Measurements from ENCODE around the gene CDC42EP3.

CDC42EP3 gene

GRCh38 chr2:37656512-37657423 lies 14.7 kb downstream of the CDC42EP3 start:
- no peak for DNase-seq (ENCODE audit: extremely low read depth in 1 of 2, low read depth in 1 of 2)

GRCh38 chr2:37654932-37655841 lies 16.3 kb downstream of the CDC42EP3 start:
- DNase-seq (ENCODE audit: extremely low read depth in 1 of 2, low read depth in 1 of 2), result no peak

DNA sequence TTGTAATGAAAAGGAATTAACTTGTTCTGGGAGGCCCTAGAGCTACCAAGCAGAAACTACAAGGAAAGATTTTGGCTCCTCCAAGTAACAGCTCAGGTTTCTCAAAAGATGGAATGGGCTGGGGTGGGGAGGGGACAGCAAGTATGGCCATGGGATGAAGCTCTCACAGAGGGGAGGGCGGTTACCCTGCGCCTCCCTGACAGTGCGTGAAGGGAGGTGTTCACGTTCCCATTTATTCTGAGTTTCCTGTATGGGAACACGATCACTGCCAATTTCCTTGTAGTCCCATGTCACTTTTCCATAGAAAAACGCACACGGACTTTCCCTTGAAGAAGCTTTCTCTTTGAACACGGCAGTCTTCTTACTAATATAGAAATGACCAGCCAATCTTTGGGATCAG lies 17.0 kb downstream of the CDC42EP3 start:
- DNase-seq (ENCODE audit: extremely low read depth in 1 of 2, low read depth in 1 of 2), result no peak

DNA sequence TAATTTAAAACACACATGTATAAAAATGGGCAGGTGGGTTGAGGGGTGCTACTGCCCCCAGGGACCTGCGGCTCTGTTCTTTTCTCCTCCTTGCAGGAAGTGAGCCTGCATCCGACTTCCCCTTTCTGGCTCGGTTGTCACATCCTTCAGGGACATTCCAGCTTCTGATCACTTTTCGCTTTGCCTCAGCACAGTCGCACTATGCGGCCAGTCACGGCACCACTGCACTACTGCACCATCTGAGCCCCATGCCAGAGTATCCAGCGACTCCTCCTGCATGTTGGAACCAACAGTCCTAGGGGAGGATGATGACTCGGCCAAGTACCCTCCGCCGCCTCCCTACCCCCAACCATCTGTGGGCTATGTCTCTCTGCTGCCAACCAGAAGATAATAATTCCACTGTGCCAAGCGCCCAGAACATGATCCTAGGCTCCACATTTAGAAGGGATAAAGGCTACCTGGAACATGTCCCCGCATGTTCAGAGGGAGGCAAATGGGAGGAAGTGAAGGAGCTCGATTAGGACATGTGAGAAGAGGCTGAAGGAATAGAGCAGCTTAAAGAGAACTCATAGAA lies 17.6 kb downstream of the CDC42EP3 start:
- no peak for DNase-seq (ENCODE audit: extremely low read depth in 1 of 2, low read depth in 1 of 2)

DNA sequence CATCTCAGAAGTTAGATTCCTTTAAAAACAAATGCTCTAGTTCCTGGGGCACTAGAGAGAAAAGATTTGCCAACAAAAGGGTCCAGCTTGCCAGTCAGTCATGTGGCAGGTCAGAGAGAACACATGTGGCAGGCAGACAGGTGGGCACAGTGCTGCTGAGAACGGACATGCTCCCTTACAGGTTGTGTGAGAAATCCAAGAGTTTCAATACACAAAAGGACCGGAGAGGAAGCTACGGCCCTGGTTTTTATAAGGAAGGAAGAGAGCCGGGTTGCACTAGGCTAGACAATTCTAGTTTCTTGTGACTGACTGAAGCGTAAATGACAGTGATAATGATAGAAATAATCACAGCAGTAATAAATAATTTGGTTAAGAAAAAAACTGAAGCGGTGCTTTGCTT lies 18.3 kb downstream of the CDC42EP3 start:
- no peak for DNase-seq (ENCODE audit: extremely low read depth in 1 of 2, low read depth in 1 of 2)

- DNase-seq (ENCODE audit: extremely low read depth in 1 of 2, low read depth in 1 of 2), result no peak
These were observed 19.2 kb downstream of the CDC42EP3 start for GRCh38 chr2:37652199-37652640.

GRCh38 chr2:37650548-37651093 lies 20.8 kb downstream of the CDC42EP3 start:
- DNase-seq (ENCODE audit: extremely low read depth in 1 of 2, low read depth in 1 of 2), result no peak

- no peak for DNase-seq (ENCODE audit: extremely low read depth in 1 of 2, low read depth in 1 of 2)
These were observed 21.9 kb downstream of the CDC42EP3 start for GRCh38 chr2:37649518-37649917.

GRCh38 chr2:37648331-37649011 lies 23.0 kb downstream of the CDC42EP3 start:
- DNase-seq (ENCODE audit: extremely low read depth in 1 of 2, low read depth in 1 of 2), result no peak

DNA sequence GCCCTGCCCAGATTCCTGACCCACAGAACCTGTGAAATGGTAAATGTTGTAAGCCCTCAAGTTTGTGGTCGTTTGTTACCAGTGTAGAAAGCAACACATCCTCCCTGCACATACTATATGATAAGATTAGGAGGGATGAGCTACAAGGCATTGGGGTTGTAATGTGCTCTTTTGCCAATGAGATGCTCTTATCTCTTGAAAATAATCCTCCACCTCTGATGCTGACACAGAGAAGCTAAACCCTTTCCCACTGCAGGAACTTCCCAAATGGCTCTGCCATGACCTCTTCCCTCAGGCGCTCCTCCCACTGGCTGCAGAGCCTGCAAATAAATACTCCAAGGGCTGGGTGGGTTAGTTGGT lies 23.5 kb downstream of the CDC42EP3 start:
- no peak for DNase-seq (ENCODE audit: extremely low read depth in 1 of 2, low read depth in 1 of 2)

- no peak for DNase-seq (ENCODE audit: extremely low read depth in 1 of 2, low read depth in 1 of 2)
These were observed 25.6 kb downstream of the CDC42EP3 start for GRCh38 chr2:37645836-37646235.

DNA sequence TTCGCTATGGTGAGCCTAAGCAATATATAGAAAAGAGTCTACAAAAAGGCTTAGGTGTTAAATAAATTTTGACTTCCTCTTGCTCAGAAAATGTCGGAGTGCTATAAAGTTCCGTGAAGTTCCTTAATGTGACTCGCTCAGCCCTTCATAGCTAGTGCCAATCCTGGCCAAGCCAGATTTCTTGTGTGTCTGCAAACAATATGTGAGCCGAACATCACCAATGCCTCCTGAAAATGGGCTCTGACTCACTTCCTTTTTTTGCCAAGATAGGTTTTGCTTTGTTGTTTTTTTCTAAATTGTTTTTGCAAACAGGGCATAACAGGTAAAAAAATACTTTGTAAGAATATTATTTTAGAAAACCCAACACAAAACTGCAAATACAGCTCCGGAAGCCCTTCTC lies 26.1 kb downstream of the CDC42EP3 start:
- DNase-seq (ENCODE audit: extremely low read depth in 1 of 2, low read depth in 1 of 2), result no peak

GRCh38 chr2:37644191-37644590 lies 27.3 kb downstream of the CDC42EP3 start:
- DNase-seq (ENCODE audit: extremely low read depth in 1 of 2, low read depth in 1 of 2), result no peak

- no peak for DNase-seq (ENCODE audit: extremely low read depth in 1 of 2, low read depth in 1 of 2)
These were observed 27.7 kb downstream of the CDC42EP3 start for GRCh38 chr2:37643730-37644078.

DNA sequence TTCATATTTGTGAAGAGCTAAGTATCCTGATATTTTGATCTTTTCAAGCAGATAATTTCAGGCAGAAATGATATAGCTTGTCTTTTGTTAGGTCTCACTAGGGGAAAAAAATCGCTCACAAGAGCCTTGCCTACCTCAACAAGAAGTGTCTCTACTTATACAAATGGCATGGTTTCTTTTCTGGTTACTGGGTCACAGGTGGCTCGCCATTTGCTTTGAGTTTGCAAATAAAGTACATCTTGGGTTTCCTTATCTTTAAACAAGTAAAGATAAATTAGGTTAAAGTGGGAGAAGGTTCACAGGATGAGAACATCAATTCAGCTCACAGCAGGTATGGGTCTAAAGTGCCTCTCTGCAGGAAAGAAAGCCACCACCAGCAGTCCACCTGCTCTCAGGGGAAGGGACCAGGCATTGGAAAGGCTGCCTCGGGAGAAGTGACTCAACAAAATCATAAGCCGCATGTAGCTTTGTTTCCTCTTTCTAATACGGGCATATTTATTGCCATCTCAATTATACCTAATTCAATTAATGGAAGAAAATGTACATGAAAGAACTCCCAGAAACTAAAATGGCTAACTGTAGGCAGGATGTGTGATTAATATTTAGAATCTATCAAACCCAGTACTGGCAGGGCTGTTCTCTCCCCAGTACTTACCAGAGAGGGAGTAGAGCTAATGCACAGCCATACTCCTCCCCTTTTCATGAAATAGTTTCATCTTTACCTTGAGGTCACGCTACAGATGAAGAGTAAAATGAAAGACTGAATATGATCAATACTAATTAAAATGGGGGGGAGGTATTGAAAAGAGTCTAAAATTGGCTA lies 28.3 kb downstream of the CDC42EP3 start:
- DNase-seq (ENCODE audit: extremely low read depth in 1 of 2, low read depth in 1 of 2), result no peak

- no peak for DNase-seq (ENCODE audit: extremely low read depth in 1 of 2, low read depth in 1 of 2)
These were observed 29.8 kb downstream of the CDC42EP3 start for GRCh38 chr2:37641582-37642171.

DNA sequence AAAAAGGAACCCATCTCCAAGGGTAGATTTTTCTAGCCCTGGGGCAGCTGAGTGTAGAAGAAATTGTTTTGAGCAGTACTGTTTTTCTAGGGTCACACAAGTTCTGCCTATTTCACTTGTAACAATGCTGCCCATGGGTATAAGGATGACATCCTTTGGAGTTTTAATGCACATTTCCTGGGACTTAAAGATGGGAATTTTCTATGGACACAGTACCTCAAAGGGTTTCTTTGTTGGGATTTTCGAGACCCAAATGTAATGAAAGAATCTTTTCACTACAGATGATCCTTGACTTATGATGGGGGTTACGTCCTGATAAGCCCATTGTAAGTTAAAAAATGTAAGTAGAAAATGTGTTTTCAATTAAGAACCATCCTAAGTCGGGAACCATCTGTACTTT lies 31.8 kb downstream of the CDC42EP3 start:
- no peak for DNase-seq (ENCODE audit: extremely low read depth in 1 of 2, low read depth in 1 of 2)

- DNase-seq (ENCODE audit: extremely low read depth in 1 of 2, low read depth in 1 of 2), result no peak
These were observed 32.5 kb downstream of the CDC42EP3 start for GRCh38 chr2:37638973-37639372.

DNA sequence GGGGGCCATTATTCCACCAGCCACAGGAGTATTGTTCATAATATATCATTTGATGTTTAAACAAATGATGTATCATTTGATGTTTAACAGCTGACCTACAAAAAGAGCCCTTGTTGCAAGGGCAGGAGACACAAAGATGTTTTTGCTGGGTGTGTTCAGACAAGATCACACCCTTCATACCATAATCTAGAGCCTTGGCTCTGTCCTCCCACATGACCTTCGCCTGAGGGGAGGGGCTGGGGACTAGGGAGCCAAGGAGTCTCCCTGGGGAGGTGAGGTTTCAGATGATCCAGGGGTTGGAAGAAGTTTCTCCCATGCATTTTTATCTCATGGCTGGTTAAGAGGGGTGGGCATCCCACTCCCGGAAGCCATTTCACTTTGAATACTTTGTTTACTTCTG lies 33.5 kb downstream of the CDC42EP3 start:
- no peak for DNase-seq (ENCODE audit: extremely low read depth in 1 of 2, low read depth in 1 of 2)

Data from activated CD8-positive, alpha-beta memory T cell treated with anti-CD3 and anti-CD28 coated beads for 1 hour (primary cell).